HCT116 (cell line): ENCODE measurements around the gene SH2D2A.

Experiments
- CTCF ChIP-seq, 3 experiments: fragments of 200-600 bp in 1 of 3; sonication (generic) in 1 of 3; IDR thresholded peaks in 2 of 3; conservative IDR thresholded peaks in 1 of 3; 2 replicates each; pipeline ENCODE4 v1.5.1; 2012 to 2017; ENCODE audit warnings: low read depth in 2 of 3, low read length in 2 of 3, antibody characterized with exemption in 1 of 3, borderline replicate concordance in 1 of 3, control low read depth in 1 of 3, mild to moderate bottlenecking in 1 of 3, mixed read lengths in 1 of 3, mixed run types in 1 of 3, moderate library complexity in 1 of 3; ENCODE audit not compliant: insufficient read depth in 1 of 3
- EGR1 ChIP-seq: IDR thresholded peaks from 2 replicates; pipeline ENCODE4 v1.6.1; 2012; ENCODE audit warnings: low read depth
- EZH2 ChIP-seq: fragments of 200-600 bp; sonication (generic); IDR thresholded peaks from 2 replicates; pipeline ENCODE4 v1.6.1; 2017; ENCODE audit warnings: antibody characterized with exemption, mixed run types
- MAX ChIP-seq: IDR thresholded peaks from 2 replicates; pipeline ENCODE4 v1.6.1; 2012
- POLR2A ChIP-seq: IDR thresholded peaks from 2 replicates; pipeline ENCODE4 v1.7.0; 2011; ENCODE audit warnings: borderline replicate concordance; ENCODE audit not compliant: insufficient read depth, insufficient read length; ENCODE audit errors: extremely low read depth
- POLR2AphosphoS5 ChIP-seq: IDR thresholded peaks from 2 replicates; pipeline ENCODE4 v1.6.1; 2011; ENCODE audit warnings: mild to moderate bottlenecking, low read depth, low read length, moderate library complexity
- RAD21 ChIP-seq: IDR thresholded peaks from 2 replicates; pipeline ENCODE4 v1.6.1; 2012; ENCODE audit warnings: low read depth, mild to moderate bottlenecking
- SIN3A ChIP-seq: IDR thresholded peaks from 2 replicates; pipeline ENCODE4 v1.6.1; 2012; ENCODE audit warnings: low read depth
- SRF ChIP-seq: IDR thresholded peaks from 2 replicates; pipeline ENCODE4 v1.6.1; 2012; ENCODE audit warnings: low read depth

DNA sequence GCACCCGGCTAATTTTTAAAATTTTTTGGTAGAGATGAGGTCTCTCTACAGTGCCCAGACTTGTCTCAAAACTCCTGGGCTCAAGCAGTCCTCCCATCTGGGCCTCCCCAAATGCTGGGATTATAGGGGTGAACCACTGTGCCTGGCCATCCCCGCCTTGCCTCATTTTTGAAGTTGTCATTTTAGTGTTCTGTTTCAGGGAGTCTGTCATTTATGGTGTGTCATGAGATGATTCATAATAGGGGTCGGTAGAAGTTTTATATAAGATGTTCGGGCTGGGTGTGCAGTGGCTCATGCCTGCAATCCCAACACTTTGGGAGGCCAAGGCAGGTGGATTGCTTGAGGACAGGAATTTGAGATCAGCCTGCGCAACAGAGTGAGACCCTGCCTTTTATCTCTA lies 40.8 kb downstream of the SH2D2A start:
- no peak for TF ChIP-seq POLR2AphosphoS5
- TF ChIP-seq CTCF (IDR thresholded peaks at IDR 0.05 in 2 of 3, conservative IDR thresholded peaks at IDR 0.05 in 1 of 3; ENCODE audit: borderline replicate concordance in 1 of 3, insufficient read depth in 1 of 3, low read depth in 2 of 3, low read length in 2 of 3) = no peak
- TF ChIP-seq MAX = no peak
- TF ChIP-seq RAD21 = no peak
- TF ChIP-seq EZH2 = no peak
- no peak for TF ChIP-seq EGR1
- TF ChIP-seq SIN3A = no peak
- TF ChIP-seq POLR2A = no peak
- no peak for TF ChIP-seq SRF
